Measurements from ENCODE around the gene CHD1.

CHD1 gene

GRCh38 chr5:98923966-98924365 lies 4.8 kb downstream of the CHD1 start:
- TF ChIP-seq POLR2AphosphoS5 (IDR thresholded peaks at IDR 0.05; ENCODE audit: low read depth, low read length) (no peak), SPI1 (IDR thresholded peaks at IDR 0.05; ENCODE audit: low read depth, low read length) (no peak), POU2F2 (IDR thresholded peaks at IDR 0.05; ENCODE audit: low read depth, low read length) (no peak), TAF1 (IDR thresholded peaks at IDR 0.05; ENCODE audit: low read depth, low read length) (no peak), PAX5 (IDR thresholded peaks at IDR 0.05; ENCODE audit: insufficient read depth, low read length, severe bottlenecking) (no peak), POLR2A (IDR thresholded peaks at IDR 0.05; ENCODE audit: low read depth, low read length) (no peak)
- DNase-seq (ENCODE audit: insufficient read length, low spot score) (no peak), FAIRE-seq (no peak)

- TF ChIP-seq PAX5 (IDR thresholded peaks at IDR 0.05; ENCODE audit: insufficient read depth, low read length, severe bottlenecking): no peak
- no peak for TF ChIP-seq POU2F2 (IDR thresholded peaks at IDR 0.05; ENCODE audit: low read depth, low read length)
- no peak for TF ChIP-seq TAF1 (IDR thresholded peaks at IDR 0.05; ENCODE audit: low read depth, low read length)
- no peak for TF ChIP-seq POLR2A (IDR thresholded peaks at IDR 0.05; ENCODE audit: low read depth, low read length)
- TF ChIP-seq POLR2AphosphoS5 (IDR thresholded peaks at IDR 0.05; ENCODE audit: low read depth, low read length): no peak
- TF ChIP-seq SPI1 (IDR thresholded peaks at IDR 0.05; ENCODE audit: low read depth, low read length): no peak
- FAIRE-seq: no peak
- DNase-seq (ENCODE audit: insufficient read length, low spot score): no peak
These were observed 6.8 kb downstream of the CHD1 start for GRCh38 chr5:98921947-98922505.

GRCh38 chr5:98917433-98917832 lies 11.4 kb downstream of the CHD1 start:
- FAIRE-seq: no peak

GRCh38 chr5:98916540-98916939 lies 12.3 kb downstream of the CHD1 start:
- TF ChIP-seq PAX5 (IDR thresholded peaks at IDR 0.05; ENCODE audit: insufficient read depth, low read length, severe bottlenecking) (no peak), TAF1 (IDR thresholded peaks at IDR 0.05; ENCODE audit: low read depth, low read length) (no peak)
- DNase-seq (ENCODE audit: insufficient read length, low spot score): no peak
- no peak for FAIRE-seq

More at GRCh38 chr5:98917433-98917832, 11.4 kb downstream of the CHD1 start:
- DNase-seq (ENCODE audit: insufficient read length, low spot score): no peak
- TF ChIP-seq PAX5 (IDR thresholded peaks at IDR 0.05; ENCODE audit: insufficient read depth, low read length, severe bottlenecking) (no peak), SPI1 (IDR thresholded peaks at IDR 0.05; ENCODE audit: low read depth, low read length) (no peak), POU2F2 (IDR thresholded peaks at IDR 0.05; ENCODE audit: low read depth, low read length) (no peak), POLR2A (IDR thresholded peaks at IDR 0.05; ENCODE audit: low read depth, low read length) (no peak), TAF1 (IDR thresholded peaks at IDR 0.05; ENCODE audit: low read depth, low read length) (no peak), POLR2AphosphoS5 (IDR thresholded peaks at IDR 0.05; ENCODE audit: low read depth, low read length) (no peak)

- TF ChIP-seq SPI1 (IDR thresholded peaks at IDR 0.05; ENCODE audit: low read depth, low read length) (no peak), POLR2A (IDR thresholded peaks at IDR 0.05; ENCODE audit: low read depth, low read length) (no peak), PAX5 (IDR thresholded peaks at IDR 0.05; ENCODE audit: insufficient read depth, low read length, severe bottlenecking) (no peak), TAF1 (IDR thresholded peaks at IDR 0.05; ENCODE audit: low read depth, low read length) (no peak), POLR2AphosphoS5 (IDR thresholded peaks at IDR 0.05; ENCODE audit: low read depth, low read length) (no peak), POU2F2 (IDR thresholded peaks at IDR 0.05; ENCODE audit: low read depth, low read length) (no peak)
- FAIRE-seq: no peak
- no peak for DNase-seq (ENCODE audit: insufficient read length, low spot score)
These were observed 14.9 kb downstream of the CHD1 start for GRCh38 chr5:98913911-98914310.

- DNase-seq (ENCODE audit: insufficient read length, low spot score) (no peak), FAIRE-seq (no peak)
- TF ChIP-seq POU2F2 (IDR thresholded peaks at IDR 0.05; ENCODE audit: low read depth, low read length) (no peak), TAF1 (IDR thresholded peaks at IDR 0.05; ENCODE audit: low read depth, low read length) (no peak)
These were observed 17.3 kb downstream of the CHD1 start for GRCh38 chr5:98911280-98912040.

- FAIRE-seq (no peak), DNase-seq (ENCODE audit: insufficient read length, low spot score) (no peak)
- TF ChIP-seq POU2F2 (IDR thresholded peaks at IDR 0.05; ENCODE audit: low read depth, low read length) (no peak), PAX5 (IDR thresholded peaks at IDR 0.05; ENCODE audit: insufficient read depth, low read length, severe bottlenecking) (no peak), POLR2A (IDR thresholded peaks at IDR 0.05; ENCODE audit: low read depth, low read length) (no peak), TAF1 (IDR thresholded peaks at IDR 0.05; ENCODE audit: low read depth, low read length) (no peak), POLR2AphosphoS5 (IDR thresholded peaks at IDR 0.05; ENCODE audit: low read depth, low read length) (no peak), SPI1 (IDR thresholded peaks at IDR 0.05; ENCODE audit: low read depth, low read length) (no peak)
These were observed 19.4 kb downstream of the CHD1 start for GRCh38 chr5:98909363-98909762.

GRCh38 chr5:98907951-98908350 lies 20.9 kb downstream of the CHD1 start:
- FAIRE-seq (no peak), DNase-seq (ENCODE audit: insufficient read length, low spot score) (no peak)
- TF ChIP-seq POLR2A (IDR thresholded peaks at IDR 0.05; ENCODE audit: low read depth, low read length) (no peak), TAF1 (IDR thresholded peaks at IDR 0.05; ENCODE audit: low read depth, low read length) (no peak), PAX5 (IDR thresholded peaks at IDR 0.05; ENCODE audit: insufficient read depth, low read length, severe bottlenecking) (no peak), POU2F2 (IDR thresholded peaks at IDR 0.05; ENCODE audit: low read depth, low read length) (no peak), POLR2AphosphoS5 (IDR thresholded peaks at IDR 0.05; ENCODE audit: low read depth, low read length) (no peak), SPI1 (IDR thresholded peaks at IDR 0.05; ENCODE audit: low read depth, low read length) (no peak)

- FAIRE-seq (no peak), DNase-seq (ENCODE audit: insufficient read length, low spot score) (no peak)
- no peak for TF ChIP-seq POLR2AphosphoS5 (IDR thresholded peaks at IDR 0.05; ENCODE audit: low read depth, low read length)
- no peak for TF ChIP-seq SPI1 (IDR thresholded peaks at IDR 0.05; ENCODE audit: low read depth, low read length)
- TF ChIP-seq POU2F2 (IDR thresholded peaks at IDR 0.05; ENCODE audit: low read depth, low read length): no peak
- no peak for TF ChIP-seq TAF1 (IDR thresholded peaks at IDR 0.05; ENCODE audit: low read depth, low read length)
- TF ChIP-seq PAX5 (IDR thresholded peaks at IDR 0.05; ENCODE audit: insufficient read depth, low read length, severe bottlenecking): no peak
- TF ChIP-seq POLR2A (IDR thresholded peaks at IDR 0.05; ENCODE audit: low read depth, low read length): no peak
These were observed 22.0 kb downstream of the CHD1 start for GRCh38 chr5:98906756-98907355.

Data from GM12891 (cell line).